Fibroblast of lung (primary cell): ENCODE measurements around the gene PHF2. TPM values are rescaled to one million over a fixed set of nuclear protein-coding genes. Genes with fewer than 3 reads are reported as not detected.

ENCODE experiments used
- DNase-seq, 2 donors: peaks; one replicate each; pipeline versions ENCODE4 v3.0.0 to v3.0.0-alpha.2; 2010; ENCODE audit warnings: low read depth in 2 of 2
- H2AFZ ChIP-seq: 2 replicates; pipeline ENCODE4 v1.5.1; 2012; ENCODE audit warnings: low read length, control low read depth, inconsistent platforms
- H3K27ac ChIP-seq: 2 replicates; pipeline ENCODE4 v1.5.1; 2011; ENCODE audit warnings: low read length, control low read depth; ENCODE audit not compliant: insufficient read depth
- H3K27me3 ChIP-seq: 2 replicates; pipeline ENCODE4 v1.5.1; 2011; ENCODE audit warnings: mild to moderate bottlenecking, low read length; ENCODE audit not compliant: control insufficient read depth, insufficient read depth
- H3K36me3 ChIP-seq: 2 replicates; pipeline ENCODE4 v1.5.1; 2011; ENCODE audit warnings: low read length; ENCODE audit not compliant: control insufficient read depth, insufficient read depth
- H3K4me1 ChIP-seq: 2 replicates; pipeline ENCODE4 v1.5.1; 2011; ENCODE audit warnings: low read length; ENCODE audit not compliant: control insufficient read depth, insufficient read depth; ENCODE audit errors: extremely low read depth
- H3K4me2 ChIP-seq: 2 replicates; pipeline ENCODE4 v1.5.1; 2011; ENCODE audit warnings: low read length, control low read depth; ENCODE audit not compliant: insufficient read depth; ENCODE audit errors: extremely low read depth
- H3K4me3 ChIP-seq, 4 experiments: fragments of 200-600 bp in 1 of 4; sonication (generic) in 1 of 4; replicated peaks in 1 of 4; 2 replicates each; pipeline ENCODE4 v1.5.1; 2011 to 2016; ENCODE audit warnings: low read length in 4 of 4, low read depth in 3 of 4, mild to moderate bottlenecking in 3 of 4, control low read depth in 2 of 4, inconsistent platforms in 1 of 4, mixed read lengths in 1 of 4; ENCODE audit not compliant: insufficient read depth in 1 of 4; ENCODE audit errors: control extremely low read depth in 1 of 4
- H3K79me2 ChIP-seq: 2 replicates; pipeline ENCODE4 v1.5.1; 2012; ENCODE audit warnings: mild to moderate bottlenecking, low read length, inconsistent platforms; ENCODE audit not compliant: control insufficient read depth, insufficient read depth
- H3K9ac ChIP-seq: 2 replicates; pipeline ENCODE4 v1.5.1; 2011; ENCODE audit warnings: mild to moderate bottlenecking, low read length, control low read depth; ENCODE audit not compliant: insufficient read depth
- H3K9me3 ChIP-seq: 2 replicates; pipeline ENCODE4 v1.5.1; 2012; ENCODE audit warnings: low read depth, low read length; ENCODE audit not compliant: control insufficient read depth, insufficient read depth
- H4K20me1 ChIP-seq: 2 replicates; pipeline ENCODE4 v1.5.1; 2011; ENCODE audit warnings: low read length; ENCODE audit not compliant: control insufficient read depth, insufficient read depth; ENCODE audit errors: extremely low read depth
- CTCF ChIP-seq, 2 donors: IDR thresholded peaks in 1 of 2; conservative IDR thresholded peaks in 1 of 2; 1 replicate in 1 of 2; 2 replicates in 1 of 2; pipeline ENCODE4 v1.5.1; 2011 to 2012; ENCODE audit warnings: low read length in 2 of 2, control low read depth in 1 of 2, inconsistent platforms in 1 of 2, low read depth in 1 of 2, mild to moderate bottlenecking in 1 of 2
- EZH2 ChIP-seq: IDR thresholded peaks from 2 replicates; pipeline ENCODE4 v1.5.1; 2012; ENCODE audit warnings: low read length, control low read depth, mild to moderate bottlenecking; ENCODE audit errors: missing control alignments
- polyA plus RNA-seq, 2 donors: library from polyadenylated mRNA; depleted of rRNA in 1 of 2; stranded (reverse) in 1 of 2; unstranded in 1 of 2; fragments of >200 nt; gene quantifications; 2 replicates each; pipeline ENCODE4 v1.2.1, GENCODE V29; 2011 to 2012; ENCODE audit warnings: missing spikeins in 1 of 2
- total RNA-seq: library from RNA; depleted of rRNA; stranded (reverse); fragments of >200 nt; gene quantifications from 2 replicates; pipeline ENCODE4 v1.2.1, GENCODE V29; 2014

Gene PHF2
- total and polyA plus RNA-seq, 2 donors (not counting 1 experiment from before 2014, with no cell fraction given) = 9.2 to 13.4 TPM

- no peaks in the 10 kb centered on the region for H3K79me2 ChIP-seq
- no peaks in the 10 kb centered on the region for H4K20me1 ChIP-seq
- peaks cover 5% of the 10 kb centered on the region for H3K36me3 ChIP-seq
- no peaks in the 10 kb centered on the region for H3K27me3 ChIP-seq
- H3K4me2 ChIP-seq = no peak overlapping the region
- no peaks in the 10 kb centered on the region for H3K9me3 ChIP-seq
- no peak overlapping the region for H2AFZ ChIP-seq
- no peak overlapping the region for H3K27ac ChIP-seq
- no peak overlapping the region for H3K9ac ChIP-seq
- no peak for DNase-seq
- no peak overlapping the region for H3K4me3 ChIP-seq
- no peak for TF ChIP-seq CTCF (conservative IDR thresholded peaks at IDR 0.05 in 1 of 2, IDR thresholded peaks at IDR 0.05 in 1 of 2; ENCODE audit: low read depth in 1 of 2, low read length in 2 of 2)
- no peak for TF ChIP-seq EZH2
- no peaks in the 10 kb centered on the region for H3K4me1 ChIP-seq
Measured at GRCh38 chr9:93657331-93658111, 81.1 kb downstream of the PHF2 start.

DNA sequence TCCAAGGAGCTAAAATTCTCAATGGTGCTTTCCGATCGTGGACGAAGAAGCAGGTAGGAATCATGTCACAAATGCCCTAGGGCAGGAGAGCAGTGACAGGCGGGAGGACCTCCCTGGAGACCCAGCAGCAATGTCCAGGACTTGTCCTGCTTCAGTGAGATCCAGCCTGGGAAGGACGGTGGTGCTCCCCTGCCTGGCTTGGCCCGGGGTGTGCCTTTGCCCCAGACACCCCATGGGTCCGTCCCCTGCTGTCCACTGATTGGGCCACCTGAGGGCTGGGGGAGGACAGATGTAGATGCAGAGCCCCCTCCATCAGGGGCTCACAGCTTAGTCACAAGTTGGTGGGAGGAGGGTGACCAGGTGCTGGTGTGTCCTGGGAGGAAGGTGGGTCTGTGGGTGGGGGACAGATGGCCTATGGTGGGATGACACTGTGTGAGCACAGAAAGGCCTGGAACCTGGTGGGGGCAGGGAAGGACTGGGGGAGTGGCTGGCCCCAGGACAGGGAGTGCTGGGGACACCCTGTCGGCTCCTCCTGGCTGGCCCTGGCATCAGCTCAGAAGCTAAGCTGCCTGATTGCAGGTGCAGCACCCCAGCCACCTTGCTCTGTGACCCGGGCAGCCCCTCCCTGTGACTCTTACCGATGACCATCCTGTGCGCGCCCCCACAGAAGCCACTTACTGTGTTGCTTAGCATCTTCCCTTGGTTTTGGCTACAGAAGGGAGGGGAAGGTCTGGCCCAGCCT lies 82.0 kb downstream of the PHF2 start:
- Histone ChIP-seq H3K9me3 (no peaks in the 10 kb centered on the region), H3K27ac (no peak overlapping the region), H4K20me1 (no peaks in the 10 kb centered on the region), H3K4me1 (no peaks in the 10 kb centered on the region), H3K36me3 (peaks cover 4% of the 10 kb centered on the region), H3K4me3 (no peak overlapping the region), H3K9ac (no peak overlapping the region), H2AFZ (no peak overlapping the region), H3K79me2 (no peaks in the 10 kb centered on the region), H3K27me3 (no peaks in the 10 kb centered on the region), H3K4me2 (no peak overlapping the region)
- TF ChIP-seq EZH2 = no peak
- TF ChIP-seq CTCF (conservative IDR thresholded peaks at IDR 0.05 in 1 of 2, IDR thresholded peaks at IDR 0.05 in 1 of 2; ENCODE audit: low read depth in 1 of 2, low read length in 2 of 2) = no peak
- no peak for DNase-seq

- no peaks in the 10 kb centered on the region for H3K79me2 ChIP-seq
- H3K36me3 ChIP-seq = peaks cover 4% of the 10 kb centered on the region
- no peaks in the 10 kb centered on the region for H4K20me1 ChIP-seq
- H3K9ac ChIP-seq = no peak overlapping the region
- DNase-seq = no peak
- TF ChIP-seq CTCF (conservative IDR thresholded peaks at IDR 0.05 in 1 of 2, IDR thresholded peaks at IDR 0.05 in 1 of 2; ENCODE audit: low read depth in 1 of 2, low read length in 2 of 2) (no peak), EZH2 (no peak)
- no peak overlapping the region for H3K4me2 ChIP-seq
- no peaks in the 10 kb centered on the region for H3K9me3 ChIP-seq
- no peak overlapping the region for H2AFZ ChIP-seq
- H3K4me3 ChIP-seq = no peak overlapping the region
- H3K4me1 ChIP-seq = no peaks in the 10 kb centered on the region
- H3K27ac ChIP-seq = no peak overlapping the region
- H3K27me3 ChIP-seq = no peaks in the 10 kb centered on the region
Measured at GRCh38 chr9:93659044-93659836, 82.9 kb downstream of the PHF2 start.
